ENCODE data around the gene PPP3CB.

PPP3CB gene

GRCh38 chr10:73478636-73479035, 17.2 kb downstream of the PPP3CB start:
- no peak for FAIRE-seq

DNA sequence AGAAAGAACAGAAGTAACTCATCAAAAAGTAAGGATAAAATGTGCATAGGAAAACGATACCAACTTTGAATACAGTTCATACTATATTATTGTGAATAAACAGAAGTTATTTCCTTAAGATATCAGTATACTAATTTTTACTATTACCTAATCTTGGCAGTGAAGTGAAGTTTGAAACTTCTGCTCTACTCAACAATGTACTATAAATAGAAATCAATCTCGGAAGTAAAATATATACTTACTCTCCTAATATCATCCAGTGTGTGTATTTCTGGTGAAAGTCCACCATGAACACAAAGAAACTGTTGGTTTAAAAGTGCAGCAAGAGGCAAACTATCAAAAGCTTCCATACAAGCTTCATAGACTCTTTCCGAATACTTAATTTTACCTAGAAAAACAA, 24.6 kb downstream of the PPP3CB start:
- FAIRE-seq: no peak

- no peak for FAIRE-seq
Measured at GRCh38 chr10:73469579-73469978, 26.2 kb downstream of the PPP3CB start.

DNA sequence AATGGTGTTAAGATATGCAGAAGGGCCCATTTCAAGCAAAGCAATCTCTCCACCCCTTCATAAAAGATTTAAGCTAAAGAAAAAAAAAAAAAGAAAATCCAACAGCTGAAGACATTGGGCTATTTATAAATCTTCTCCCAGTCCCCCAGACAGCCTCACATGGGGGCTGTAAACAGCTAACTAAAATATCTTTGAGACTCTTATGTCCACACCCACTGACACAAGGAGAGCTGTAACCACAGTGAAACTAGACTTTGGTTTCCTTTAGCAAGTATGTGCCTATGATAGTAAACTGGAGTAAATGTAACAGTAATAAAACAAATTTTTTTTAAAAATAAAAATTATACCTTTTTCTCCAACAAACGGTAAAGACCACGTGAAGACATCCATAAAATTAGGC, 28.6 kb downstream of the PPP3CB start:
- no peak for FAIRE-seq

DNA sequence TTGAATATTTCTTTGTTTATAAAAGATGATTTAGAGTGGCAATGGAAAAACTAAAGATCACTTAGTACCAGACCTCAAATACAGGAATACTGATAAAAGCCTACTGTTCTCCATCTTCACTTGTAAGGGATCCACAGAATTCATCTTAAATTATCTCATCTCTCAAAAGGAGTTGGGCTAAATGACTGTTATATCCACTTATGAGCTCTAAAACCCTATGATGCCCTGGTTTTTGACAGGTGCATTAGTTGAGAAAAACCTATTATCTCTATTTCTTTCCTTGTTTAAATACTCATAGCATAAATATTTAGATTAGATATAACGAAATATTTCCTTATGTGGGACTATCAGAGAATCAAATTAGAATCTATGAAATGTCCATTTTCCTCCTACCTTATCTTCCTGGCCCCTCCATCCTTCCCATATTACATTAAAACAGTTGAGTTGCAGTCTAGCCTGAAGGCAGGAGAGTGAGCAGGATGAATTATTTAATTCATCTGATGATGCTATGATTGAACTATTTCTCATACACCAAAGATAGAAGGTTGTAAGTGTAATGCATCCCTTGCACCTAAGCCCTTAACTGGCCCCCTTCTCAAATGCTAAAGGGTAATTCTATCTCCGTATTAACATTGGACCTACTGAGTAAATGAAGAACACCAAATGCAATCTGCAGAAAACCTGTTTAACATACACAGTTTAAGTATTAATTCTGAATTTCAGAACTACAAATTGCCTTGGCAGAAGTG, 29.7 kb downstream of the PPP3CB start:
- no peak for FAIRE-seq

DNA sequence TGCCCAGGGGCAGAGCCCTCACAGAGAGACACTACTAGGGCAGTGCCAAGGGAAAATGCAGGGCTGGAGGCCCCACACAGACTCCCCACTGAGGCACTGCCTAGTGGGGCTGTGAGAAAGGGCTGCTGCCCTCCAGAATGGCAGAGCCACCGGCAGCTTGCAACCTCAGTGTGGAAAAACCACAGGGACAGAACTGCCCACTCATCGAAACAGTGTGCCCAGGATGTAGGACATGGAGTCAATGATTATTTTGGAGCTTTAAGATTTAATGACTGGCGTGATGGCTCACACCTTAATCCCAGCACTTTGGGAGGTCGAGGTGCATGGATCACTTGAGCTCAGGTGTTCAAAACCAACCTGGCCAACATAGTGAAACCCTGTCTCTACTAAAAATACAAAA, 34.9 kb downstream of the PPP3CB start:
- no peak for FAIRE-seq

GRCh38 chr10:73459683-73460314, 36.0 kb downstream of the PPP3CB start:
- no peak for FAIRE-seq

GRCh38 chr10:73456187-73456890, 39.5 kb downstream of the PPP3CB start:
- peak; percentile 47 for FAIRE-seq

GRCh38 chr10:73449113-73449512, 46.7 kb downstream of the PPP3CB start:
- FAIRE-seq: no peak

DNA sequence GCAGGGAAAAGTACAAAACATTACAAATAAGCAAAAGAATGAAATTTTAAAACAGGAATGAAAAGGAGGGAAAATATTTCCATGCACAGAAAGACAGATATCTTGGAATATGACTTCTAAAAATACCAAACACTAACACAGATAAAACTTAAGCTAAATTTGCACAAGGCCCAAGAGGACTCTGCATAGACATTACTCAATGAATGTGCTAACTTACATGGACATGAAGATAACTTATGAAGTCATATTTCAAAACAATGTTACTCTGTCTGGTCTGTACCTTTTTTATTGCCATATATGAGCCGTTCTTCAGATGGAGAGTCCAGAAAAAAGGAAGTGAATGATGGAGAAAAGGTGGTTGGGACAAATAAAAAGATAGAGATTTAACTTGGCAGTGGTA, 47.4 kb downstream of the PPP3CB start:
- FAIRE-seq: no peak

DNA sequence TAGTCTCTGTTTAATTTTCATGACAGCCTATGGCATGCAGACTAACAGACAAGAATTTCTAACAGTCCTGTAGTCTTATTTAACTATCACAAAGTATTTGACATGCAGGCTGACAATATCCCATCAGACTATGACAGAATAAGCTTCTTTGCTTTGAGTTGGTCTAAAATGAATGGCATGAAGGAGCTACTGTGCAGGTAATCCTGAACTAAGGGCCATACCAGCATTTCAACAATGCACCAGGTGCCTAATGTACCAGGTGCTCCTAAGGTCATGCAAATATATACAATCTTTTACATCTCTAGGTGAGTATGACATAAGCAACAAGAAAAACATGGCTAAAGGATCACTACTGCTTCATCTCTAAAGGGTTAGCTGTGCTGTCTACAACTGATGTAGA, 48.9 kb downstream of the PPP3CB start:
- FAIRE-seq: no peak

GRCh38 chr10:73444457-73444856, 51.4 kb downstream of the PPP3CB start:
- no peak for FAIRE-seq

- no peak for FAIRE-seq
Measured at GRCh38 chr10:73439605-73440312, 56.1 kb downstream of the PPP3CB start.

DNA sequence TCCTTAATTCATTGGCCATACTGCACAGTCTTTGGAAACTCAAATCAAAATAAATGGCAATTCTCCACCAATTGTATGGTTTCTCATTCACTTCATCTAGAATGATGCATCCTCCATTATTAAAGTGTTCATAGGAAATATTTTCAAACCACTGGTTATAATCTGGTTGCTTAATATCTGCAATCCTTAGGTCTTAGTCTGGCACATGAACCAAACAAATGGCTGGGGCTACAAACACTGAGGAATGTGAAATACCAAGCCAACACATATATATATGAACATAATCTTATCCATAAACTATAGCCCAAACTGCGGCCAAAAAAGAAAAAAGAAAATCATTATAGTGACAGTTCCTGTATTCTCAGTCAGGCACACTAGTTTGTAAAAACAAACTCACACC, 56.8 kb downstream of the PPP3CB start:
- no peak for FAIRE-seq

DNA sequence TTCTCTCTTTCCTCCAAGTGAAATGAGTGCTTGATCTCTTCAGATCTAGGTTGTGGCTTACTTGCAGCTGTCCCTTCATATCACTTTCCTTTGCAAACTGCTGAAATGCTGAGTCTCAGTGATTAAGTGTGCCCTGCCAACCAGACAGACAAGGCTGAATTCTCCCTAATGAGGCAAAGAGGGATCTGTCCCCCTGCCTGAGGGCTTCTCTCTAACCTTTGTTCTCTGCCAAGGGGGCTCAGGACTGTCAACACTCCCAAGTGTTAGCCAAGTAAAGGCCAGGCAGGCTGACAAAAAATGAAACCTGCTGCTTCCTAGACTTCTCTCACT, 62.3 kb downstream of the PPP3CB start, which contains the start of gene MSS51:
TSS of gene MSS51 (minus strand) at position 24 of the 330 bp plus-strand sequence. CDS start 5,277 bp downstream, outside the sequence.
- FAIRE-seq: no peak

- no peak for FAIRE-seq
Measured at GRCh38 chr10:73432646-73433537, 62.9 kb downstream of the PPP3CB start.

GRCh38 chr10:73426318-73426717, 69.5 kb downstream of the PPP3CB start:
- no peak for FAIRE-seq

GRCh38 chr10:73424478-73424877, 71.3 kb downstream of the PPP3CB start:
- FAIRE-seq: no peak

DNA sequence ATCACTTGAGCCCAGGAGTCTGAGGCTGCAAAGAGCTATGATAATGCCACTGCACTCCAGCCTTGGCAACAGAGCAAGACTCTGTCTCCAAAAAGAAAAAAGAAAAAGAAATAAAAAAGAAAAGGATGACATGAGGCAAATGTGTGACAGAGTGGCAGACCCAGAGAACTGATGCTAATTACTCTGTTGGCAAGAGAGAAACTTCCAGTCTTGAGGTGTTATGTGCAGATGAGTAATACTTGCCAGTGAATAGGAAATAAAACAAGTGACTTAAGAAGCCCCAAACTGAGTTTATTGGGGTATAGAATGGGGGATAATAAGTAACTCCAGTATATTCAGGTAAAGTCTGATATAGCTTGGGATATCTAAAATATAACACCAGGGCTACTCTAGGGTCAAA, 72.5 kb downstream of the PPP3CB start:
- FAIRE-seq: no peak

GRCh38 chr10:73416571-73416970, 79.3 kb downstream of the PPP3CB start:
- no peak for FAIRE-seq

GRCh38 chr10:73414230-73414945, 81.4 kb downstream of the PPP3CB start:
- FAIRE-seq: no peak

All from A204.1 (cell line).